ENCODE results near the gene IPO4.
"Not testable (repeated sequence)": the region's sequence is repeated elsewhere in the genome, so short reads cannot be mapped to it uniquely, and the experiment has no call there.

The IPO4 gene, protein sequence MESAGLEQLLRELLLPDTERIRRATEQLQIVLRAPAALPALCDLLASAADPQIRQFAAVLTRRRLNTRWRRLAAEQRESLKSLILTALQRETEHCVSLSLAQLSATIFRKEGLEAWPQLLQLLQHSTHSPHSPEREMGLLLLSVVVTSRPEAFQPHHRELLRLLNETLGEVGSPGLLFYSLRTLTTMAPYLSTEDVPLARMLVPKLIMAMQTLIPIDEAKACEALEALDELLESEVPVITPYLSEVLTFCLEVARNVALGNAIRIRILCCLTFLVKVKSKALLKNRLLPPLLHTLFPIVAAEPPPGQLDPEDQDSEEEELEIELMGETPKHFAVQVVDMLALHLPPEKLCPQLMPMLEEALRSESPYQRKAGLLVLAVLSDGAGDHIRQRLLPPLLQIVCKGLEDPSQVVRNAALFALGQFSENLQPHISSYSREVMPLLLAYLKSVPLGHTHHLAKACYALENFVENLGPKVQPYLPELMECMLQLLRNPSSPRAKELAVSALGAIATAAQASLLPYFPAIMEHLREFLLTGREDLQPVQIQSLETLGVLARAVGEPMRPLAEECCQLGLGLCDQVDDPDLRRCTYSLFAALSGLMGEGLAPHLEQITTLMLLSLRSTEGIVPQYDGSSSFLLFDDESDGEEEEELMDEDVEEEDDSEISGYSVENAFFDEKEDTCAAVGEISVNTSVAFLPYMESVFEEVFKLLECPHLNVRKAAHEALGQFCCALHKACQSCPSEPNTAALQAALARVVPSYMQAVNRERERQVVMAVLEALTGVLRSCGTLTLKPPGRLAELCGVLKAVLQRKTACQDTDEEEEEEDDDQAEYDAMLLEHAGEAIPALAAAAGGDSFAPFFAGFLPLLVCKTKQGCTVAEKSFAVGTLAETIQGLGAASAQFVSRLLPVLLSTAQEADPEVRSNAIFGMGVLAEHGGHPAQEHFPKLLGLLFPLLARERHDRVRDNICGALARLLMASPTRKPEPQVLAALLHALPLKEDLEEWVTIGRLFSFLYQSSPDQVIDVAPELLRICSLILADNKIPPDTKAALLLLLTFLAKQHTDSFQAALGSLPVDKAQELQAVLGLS

GRCh38 chr14:24188251-24189058 lies at the start of gene IPO4:
TSS of gene IPO4 (minus strand) at chr14:24188816. CDS start at chr14:24188787, 29 bp downstream.
- DNase-seq (ENCODE audit: low read depth in 2 of 2, low spot score in 1 of 2): peak; percentile 89 to 92

DNA sequence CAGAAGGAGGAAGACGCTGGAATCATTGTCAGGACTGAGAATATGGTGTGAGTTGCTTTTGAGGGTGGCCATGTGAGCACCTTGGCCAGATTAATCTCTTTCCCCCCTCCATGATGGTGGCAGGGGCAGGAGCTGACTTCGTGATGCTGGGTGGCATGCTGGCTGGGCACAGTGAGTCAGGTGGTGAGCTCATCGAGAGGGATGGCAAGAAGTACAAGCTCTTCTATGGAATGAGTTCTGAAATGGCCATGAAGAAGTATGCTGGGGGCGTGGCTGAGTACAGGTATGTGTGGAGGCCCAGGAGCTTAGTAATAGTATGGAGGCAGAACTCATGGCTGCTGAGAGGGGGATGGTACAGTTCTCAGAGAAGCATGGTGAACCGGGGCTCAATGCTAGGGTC lies 49.5 kb upstream of the IPO4 start:
- DNase-seq (ENCODE audit: low read depth in 2 of 2, low spot score in 1 of 2): no peak

GRCh38 chr14:24237463-24237955 lies 48.9 kb upstream of the IPO4 start:
- no peak for DNase-seq (ENCODE audit: low read depth in 2 of 2, low spot score in 1 of 2)

- no peak for DNase-seq (ENCODE audit: low read depth in 2 of 2, low spot score in 1 of 2)
These were observed 48.3 kb upstream of the IPO4 start for GRCh38 chr14:24236689-24237462.

DNA sequence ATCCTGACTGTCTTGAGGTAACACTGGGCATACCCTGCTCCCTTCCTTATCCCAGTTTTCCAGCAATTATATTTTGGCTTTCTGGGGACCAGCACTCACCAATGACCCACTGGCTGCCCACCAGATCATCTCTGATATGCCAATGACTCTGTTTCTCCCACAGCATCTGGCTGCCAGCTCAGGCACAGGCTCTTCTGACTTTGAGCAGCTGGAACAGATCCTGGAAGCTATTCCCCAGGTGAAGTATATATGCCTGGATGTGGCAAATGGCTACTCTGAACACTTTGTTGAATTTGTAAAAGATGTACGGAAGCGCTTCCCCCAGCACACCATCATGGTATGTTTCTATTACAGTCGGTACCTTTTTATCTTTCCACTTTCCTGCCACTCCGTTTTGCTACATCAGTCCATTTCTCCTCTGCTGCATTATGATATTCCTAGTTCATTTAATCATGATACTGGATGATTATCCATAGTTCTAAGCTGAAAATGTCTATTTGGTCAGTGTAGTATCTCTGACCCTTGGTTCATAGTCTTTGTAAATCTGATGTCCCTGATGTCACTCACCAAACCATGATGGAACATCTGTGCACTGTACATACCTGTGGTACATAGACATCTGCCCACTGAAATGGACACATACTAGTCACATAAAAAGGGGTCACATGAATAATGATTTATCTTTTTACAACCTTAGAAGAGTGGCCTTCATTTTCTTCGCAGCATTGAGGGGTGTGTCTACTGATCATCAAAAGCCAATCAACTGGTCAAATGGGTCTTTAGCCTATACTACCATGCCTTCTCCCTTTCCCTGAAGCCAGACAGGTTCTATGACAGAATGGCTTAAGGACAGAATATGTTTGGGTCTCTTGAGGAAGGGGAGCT lies 47.4 kb upstream of the IPO4 start:
- no peak for DNase-seq (ENCODE audit: low read depth in 2 of 2, low spot score in 1 of 2)

DNA sequence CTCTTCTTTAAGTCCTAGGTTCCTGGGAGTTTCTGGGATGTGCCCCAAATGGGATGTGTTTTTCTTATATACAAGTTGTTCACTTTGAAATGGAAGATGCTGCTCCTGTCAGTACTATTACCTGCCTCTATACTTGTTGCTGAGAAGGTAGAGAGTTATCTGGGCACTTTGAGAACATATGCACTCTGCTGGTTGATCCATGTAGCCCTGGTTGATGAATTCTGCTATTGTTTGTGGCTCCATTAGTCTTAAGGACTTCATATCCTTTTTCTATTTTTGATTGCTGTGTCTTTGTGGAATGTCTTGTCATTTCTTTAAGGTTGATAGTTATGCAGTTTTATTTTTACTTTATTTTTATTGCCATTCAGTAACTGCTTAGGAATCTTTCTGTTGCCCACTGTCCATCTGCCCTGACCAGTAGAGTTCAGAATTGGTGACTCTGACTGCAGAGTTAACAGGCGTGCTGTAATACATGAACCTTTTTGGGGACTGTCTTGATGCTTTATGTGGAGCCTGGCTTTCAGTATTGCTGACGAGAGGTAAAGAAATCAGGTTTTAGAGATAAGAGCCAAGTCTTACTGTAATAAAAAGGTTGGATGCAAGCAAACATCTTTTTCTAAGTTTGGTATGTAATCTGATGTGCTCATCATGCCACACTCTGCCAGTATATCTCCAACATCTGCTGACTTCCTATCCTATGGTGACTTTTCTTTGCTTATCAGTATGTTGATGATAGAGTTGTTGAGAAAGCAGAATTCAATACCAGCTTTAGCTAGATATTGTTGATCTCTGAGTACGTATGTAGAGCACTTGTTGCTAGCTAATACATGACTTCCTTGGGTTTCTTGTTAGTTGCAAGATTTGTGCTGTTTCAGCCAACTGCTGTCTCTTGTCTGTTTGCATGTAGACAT lies 45.7 kb upstream of the IPO4 start:
- no peak for DNase-seq (ENCODE audit: low read depth in 2 of 2, low spot score in 1 of 2)

DNA sequence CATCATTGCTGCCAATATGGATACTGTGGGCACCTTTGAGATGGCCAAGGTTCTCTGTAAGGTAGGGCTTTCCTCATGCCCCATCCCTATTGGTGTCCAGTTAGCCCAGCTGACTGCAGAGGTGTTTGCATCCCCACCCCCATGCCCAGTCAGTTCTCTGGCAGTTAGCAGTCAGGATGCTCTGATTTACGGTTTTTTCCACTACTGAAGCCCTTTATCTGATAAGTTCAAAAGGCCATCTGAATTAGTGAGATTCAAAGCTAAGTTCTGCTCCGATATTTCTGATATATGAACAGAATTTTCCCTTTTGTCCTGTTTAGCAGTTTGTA lies 44.9 kb upstream of the IPO4 start:
- DNase-seq (ENCODE audit: low read depth in 2 of 2, low spot score in 1 of 2): no peak

DNA sequence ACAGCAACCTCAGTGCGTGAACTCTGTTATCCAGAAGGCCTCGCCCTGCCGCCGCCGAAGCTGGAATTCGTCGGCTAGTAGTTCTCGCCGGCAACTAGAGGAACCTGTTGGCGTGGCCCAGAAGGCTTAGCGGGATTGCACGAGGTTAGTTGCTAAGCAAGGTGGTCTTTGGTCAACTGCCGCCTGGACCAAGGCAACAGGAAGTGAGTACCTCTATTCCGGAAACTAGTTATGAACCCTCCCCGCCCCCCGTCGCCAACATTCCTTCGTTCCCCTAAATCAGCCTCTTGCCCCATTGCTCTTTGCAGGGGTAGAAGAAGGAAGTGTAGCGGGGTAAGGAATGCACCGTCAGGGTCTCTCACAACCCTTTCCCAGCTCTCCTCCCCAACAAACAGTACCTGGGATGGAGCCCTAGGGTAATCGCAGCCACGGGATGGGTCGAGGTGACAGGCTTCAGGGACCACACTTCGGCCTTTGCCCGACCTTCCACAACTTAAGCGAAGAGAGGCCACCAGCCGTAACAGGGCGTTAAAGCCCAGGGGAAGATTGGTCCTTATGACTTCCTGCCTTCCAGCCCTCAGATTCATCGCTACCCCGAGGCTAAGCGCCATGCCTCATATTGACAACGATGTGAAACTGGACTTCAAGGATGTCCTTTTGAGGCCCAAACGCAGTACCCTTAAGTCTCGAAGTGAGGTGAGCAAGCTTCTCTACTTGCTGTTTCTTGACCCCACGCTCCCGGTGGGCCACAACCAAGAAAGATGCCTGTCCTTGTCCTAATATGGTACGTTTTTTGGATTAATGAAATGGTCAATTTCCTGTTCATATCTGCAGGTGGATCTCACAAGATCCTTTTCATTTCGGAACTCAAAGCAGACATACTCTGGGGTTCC lies 44.3 kb upstream of the IPO4 start, which contains the start of gene GMPR2:
TSS of gene GMPR2 (plus strand) at position 285 of the 893 bp plus-strand sequence. CDS start at position 610, 325 bp downstream.
- DNase-seq (ENCODE audit: low read depth in 2 of 2, low spot score in 1 of 2): peak in 1 of 2 donors; percentile 19

GRCh38 chr14:24232121-24232644 lies 43.6 kb upstream of the IPO4 start, which contains the start of gene NEDD8:
TSS of gene NEDD8 (minus strand) at chr14:24232367. CDS start at chr14:24232267, 100 bp downstream.
- peak; percentile 72 to 75 for DNase-seq (ENCODE audit: low read depth in 2 of 2, low spot score in 1 of 2)

DNA sequence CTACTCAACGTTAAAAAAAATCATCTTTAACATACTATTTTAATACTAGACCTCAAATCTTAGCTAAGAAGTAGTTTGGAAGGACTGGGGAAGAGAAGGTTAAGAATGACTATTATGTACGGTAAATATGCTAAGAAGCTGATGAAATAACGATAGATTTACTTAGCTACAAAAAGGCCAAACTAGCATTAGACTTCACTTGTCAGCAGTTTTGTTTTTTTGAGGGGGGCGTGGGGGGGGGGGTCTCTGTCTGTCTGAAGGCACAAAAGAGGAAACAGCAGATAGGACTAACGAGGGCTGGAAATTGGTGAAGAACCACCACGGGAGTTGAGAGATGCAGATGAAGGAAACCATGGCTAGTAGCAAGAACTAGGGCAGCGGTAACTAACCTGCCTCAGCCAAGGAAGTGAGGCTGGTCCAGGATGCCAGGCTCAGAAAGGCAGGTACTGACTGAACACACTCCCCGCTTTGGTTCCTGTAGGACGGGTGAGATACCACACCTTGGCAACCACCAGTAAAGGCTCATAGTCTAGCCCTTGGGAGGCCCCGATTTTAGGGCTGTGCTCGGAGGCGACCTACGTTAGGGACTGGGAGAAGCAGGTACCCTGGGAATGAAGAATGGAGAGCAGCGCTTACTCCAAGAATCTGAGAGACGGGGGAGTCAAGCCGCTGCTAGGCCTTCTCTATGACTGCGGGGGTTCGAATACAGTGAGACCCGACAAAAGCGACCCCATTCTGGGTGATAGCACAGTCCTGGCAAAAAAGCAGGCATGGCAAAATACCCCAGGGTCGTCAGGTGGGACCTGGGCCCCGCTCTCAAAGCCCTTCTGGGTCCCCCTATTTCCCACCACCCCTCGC lies 42.9 kb upstream of the IPO4 start:
- no peak for DNase-seq (ENCODE audit: low read depth in 2 of 2, low spot score in 1 of 2)

DNA sequence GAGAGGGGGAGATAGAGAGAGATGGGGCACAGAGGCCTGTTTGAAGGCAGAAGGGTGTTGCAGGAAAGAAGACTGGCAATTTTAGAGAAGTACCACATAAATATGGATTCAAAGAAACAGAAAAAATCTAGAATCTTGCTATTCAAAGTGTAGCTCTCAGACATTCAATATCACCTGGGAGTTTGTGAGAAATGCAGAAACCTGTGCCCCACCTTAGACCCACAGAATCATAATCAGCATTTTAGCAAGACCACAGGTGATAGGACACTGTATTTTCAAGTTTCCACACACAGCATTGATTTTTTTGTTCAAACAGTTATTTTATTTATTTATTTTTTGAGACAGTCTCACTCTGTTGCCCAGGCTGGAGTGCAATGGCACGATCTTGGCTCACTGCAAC lies 40.3 kb upstream of the IPO4 start:
- no peak for DNase-seq (ENCODE audit: low read depth in 2 of 2, low spot score in 1 of 2)

DNA sequence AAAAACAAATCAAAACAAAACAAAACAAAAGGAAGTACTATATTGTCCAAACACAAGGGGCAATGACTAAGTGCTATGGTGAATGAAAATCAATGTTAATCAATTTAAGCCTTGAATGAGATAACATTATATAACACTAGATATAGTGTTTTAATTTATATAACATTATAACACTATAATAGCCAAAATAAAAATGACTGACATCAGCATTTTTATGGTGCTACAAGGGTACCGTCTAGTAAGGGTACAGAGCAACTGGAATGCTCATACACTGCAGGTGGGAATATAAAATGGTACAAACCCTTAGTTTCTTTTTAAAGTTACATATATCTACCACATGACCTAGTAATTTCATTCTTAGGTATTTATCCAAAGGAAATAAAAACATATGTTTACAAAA lies 37.9 kb upstream of the IPO4 start:
- no peak for DNase-seq (ENCODE audit: low read depth in 2 of 2, low spot score in 1 of 2)

- no peak for DNase-seq (ENCODE audit: low read depth in 2 of 2, low spot score in 1 of 2)
These were observed 36.0 kb upstream of the IPO4 start for GRCh38 chr14:24224618-24225071.

- DNase-seq (ENCODE audit: low read depth in 2 of 2, low spot score in 1 of 2): not testable (repeated sequence)
These were observed 34.4 kb upstream of the IPO4 start for GRCh38 chr14:24222987-24223386.

GRCh38 chr14:24219521-24219920 lies 30.9 kb upstream of the IPO4 start:
- DNase-seq (ENCODE audit: low read depth in 2 of 2, low spot score in 1 of 2): no peak
